HEK293 (cell line): ENCODE measurements around the gene MCTP1.

Experiments
- CTCF ChIA-PET: fragments of 350-600 bp; formaldehyde crosslinking; extraction: SDS; loops from one replicate; lab custom pipeline; 2021; ENCODE audit warnings: antibody characterized with exemption; lab: Yijun Ruan, JAX
- POLR2A ChIA-PET: fragments of 300-600 bp; formaldehyde crosslinking; extraction: SDS; loops from one replicate; lab custom pipeline; 2020; ENCODE audit warnings: antibody characterized with exemption, inconsistent platforms; lab: Yijun Ruan, JAX
- H3K27ac ChIP-seq: fragments of 200-500 bp; sonication (Bioruptor generic); 2 replicates; pipeline ENCODE4 v1.5.1; 2014; ENCODE audit warnings: low read depth, low read length, control low read depth, inconsistent platforms; ENCODE audit errors: extremely low read depth
- H3K36me3 ChIP-seq, 2 experiments: fragments of 200-500 bp in 1 of 2; sonication (Bioruptor generic) in 1 of 2; 1 replicate in 1 of 2; 2 replicates in 1 of 2; pipeline ENCODE4 v1.5.1; 2014 to 2017; ENCODE audit warnings: inconsistent platforms in 2 of 2, low read length in 2 of 2; ENCODE audit not compliant: control insufficient read depth in 2 of 2, insufficient read depth in 1 of 2
- H3K4me1 ChIP-seq: fragments of 200-500 bp; sonication (Bioruptor generic); 2 replicates; pipeline ENCODE4 v1.5.1; 2014; ENCODE audit warnings: mild to moderate bottlenecking, low read length, inconsistent platforms; ENCODE audit not compliant: control insufficient read depth, insufficient read depth
- H3K4me3 ChIP-seq: 2 replicates; pipeline ENCODE4 v1.5.1; 2011; ENCODE audit warnings: low read depth, mild to moderate bottlenecking, control low read depth, low read length, moderate library complexity
- H3K9me3 ChIP-seq: fragments of 200-500 bp; sonication (Bioruptor generic); 2 replicates; pipeline ENCODE4 v1.5.1; 2014; ENCODE audit warnings: low read depth, low read length, inconsistent platforms; ENCODE audit not compliant: control insufficient read depth, insufficient read depth
- BCL11A ChIP-seq: fragments of 450-650 bp; formaldehyde crosslinking; IDR thresholded peaks from 2 replicates; pipeline ENCODE4 v1.5.1; 2016; ENCODE audit warnings: low read depth, missing biosample characterization, missing genetic modification characterization
- FEZF1 ChIP-seq: fragments of 450-650 bp; formaldehyde crosslinking; IDR thresholded peaks from 2 replicates; pipeline ENCODE4 v1.5.1; 2016; ENCODE audit warnings: missing biosample characterization, missing genetic modification characterization
- GLIS1 ChIP-seq: fragments of 450-650 bp; formaldehyde crosslinking; IDR thresholded peaks from 2 replicates; pipeline ENCODE4 v1.5.1; 2016; ENCODE audit warnings: missing biosample characterization, missing genetic modification characterization
- ZBTB8A ChIP-seq: fragments of 450-650 bp; formaldehyde crosslinking; IDR thresholded peaks from 2 replicates; pipeline ENCODE4 v1.5.1; 2016; ENCODE audit warnings: missing biosample characterization, missing genetic modification characterization
- ZNF146 ChIP-seq: fragments of 450-650 bp; formaldehyde crosslinking; IDR thresholded peaks from 2 replicates; pipeline ENCODE4 v1.5.1; 2016; ENCODE audit warnings: missing biosample characterization, missing genetic modification characterization
- ZNF2 ChIP-seq: fragments of 450-650 bp; formaldehyde crosslinking; IDR thresholded peaks from 2 replicates; pipeline ENCODE4 v1.5.1; 2016; ENCODE audit warnings: missing biosample characterization, missing genetic modification characterization
- ZNF311 ChIP-seq: fragments of 450-650 bp; formaldehyde crosslinking; IDR thresholded peaks from 2 replicates; pipeline ENCODE4 v1.5.1; 2017; ENCODE audit warnings: missing biosample characterization, missing genetic modification characterization, borderline replicate concordance
- ZNF488 ChIP-seq: fragments of 450-650 bp; formaldehyde crosslinking; IDR thresholded peaks from 2 replicates; pipeline ENCODE4 v1.5.1; 2016; ENCODE audit warnings: missing biosample characterization, missing genetic modification characterization
- ZNF548 ChIP-seq: fragments of 450-650 bp; formaldehyde crosslinking; IDR thresholded peaks from 2 replicates; pipeline ENCODE4 v1.5.1; 2016; ENCODE audit warnings: missing biosample characterization, missing genetic modification characterization
- ZNF558 ChIP-seq: fragments of 450-650 bp; formaldehyde crosslinking; IDR thresholded peaks from 2 replicates; pipeline ENCODE4 v1.5.1; 2016; ENCODE audit warnings: missing biosample characterization, missing genetic modification characterization
- ZNF654 ChIP-seq: fragments of 450-650 bp; formaldehyde crosslinking; IDR thresholded peaks from 2 replicates; pipeline ENCODE4 v1.5.1; 2016; ENCODE audit warnings: low read depth, missing biosample characterization, missing genetic modification characterization
- TF ChIP-seq, protein P1 (sequence below): fragments of 450-650 bp; formaldehyde crosslinking; IDR thresholded peaks from 2 replicates; pipeline ENCODE4 v1.5.1; 2016; ENCODE audit warnings: missing biosample characterization, missing genetic modification characterization
- TF ChIP-seq, protein P2 (sequence below): fragments of 450-650 bp; formaldehyde crosslinking; IDR thresholded peaks from 2 replicates; pipeline ENCODE4 v1.5.1; 2016; ENCODE audit warnings: missing biosample characterization, missing genetic modification characterization
- TF ChIP-seq, protein P3 (sequence below): fragments of 450-650 bp; formaldehyde crosslinking; IDR thresholded peaks from 2 replicates; pipeline ENCODE4 v1.5.1; 2017; ENCODE audit warnings: missing biosample characterization, missing genetic modification characterization

MCTP1 gene

DNA sequence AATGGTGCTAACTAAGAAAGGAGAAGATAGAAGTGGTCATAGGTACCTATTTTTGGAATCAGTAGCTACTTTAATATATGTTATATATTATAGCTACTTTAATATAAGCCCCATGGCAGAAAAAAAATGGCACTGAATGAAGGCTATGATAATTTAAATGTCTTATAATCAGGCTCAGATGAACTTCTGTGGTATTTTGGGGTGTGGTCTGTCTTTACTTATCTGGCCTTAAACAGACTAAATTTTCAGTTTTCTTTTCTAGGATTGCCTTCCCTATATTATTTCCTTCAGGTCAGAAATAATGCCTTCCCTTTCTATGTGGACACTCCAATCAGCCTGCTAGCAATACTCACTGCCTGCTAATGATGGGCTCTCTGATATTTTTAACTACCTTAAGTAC, 374.2 kb downstream of the MCTP1 start (continued):
- TF ChIP-seq BCL11A (no peak), GLIS1 (tag by site-specific recombination) (no peak)

- TF ChIP-seq, protein P1, sequence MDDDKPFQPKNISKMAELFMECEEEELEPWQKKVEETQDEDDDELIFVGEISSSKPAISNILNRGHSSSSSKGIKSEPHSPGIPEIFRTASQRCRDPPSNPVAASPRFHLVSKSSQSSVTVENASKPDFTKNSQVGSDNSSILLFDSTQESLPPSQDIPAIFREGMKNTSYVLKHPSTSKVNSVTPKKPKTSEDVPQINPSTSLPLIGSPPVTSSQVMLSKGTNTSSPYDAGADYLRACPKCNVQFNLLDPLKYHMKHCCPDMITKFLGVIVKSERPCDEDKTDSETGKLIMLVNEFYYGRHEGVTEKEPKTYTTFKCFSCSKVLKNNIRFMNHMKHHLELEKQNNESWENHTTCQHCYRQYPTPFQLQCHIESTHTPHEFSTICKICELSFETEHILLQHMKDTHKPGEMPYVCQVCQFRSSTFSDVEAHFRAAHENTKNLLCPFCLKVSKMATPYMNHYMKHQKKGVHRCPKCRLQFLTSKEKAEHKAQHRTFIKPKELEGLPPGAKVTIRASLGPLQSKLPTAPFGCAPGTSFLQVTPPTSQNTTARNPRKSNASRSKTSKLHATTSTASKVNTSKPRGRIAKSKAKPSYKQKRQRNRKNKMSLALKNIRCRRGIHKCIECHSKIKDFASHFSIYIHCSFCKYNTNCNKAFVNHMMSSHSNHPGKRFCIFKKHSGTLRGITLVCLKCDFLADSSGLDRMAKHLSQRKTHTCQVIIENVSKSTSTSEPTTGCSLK (tag by site-specific recombination), result no peak
- TF ChIP-seq ZNF558 (no peak), ZNF146 (tag by site-specific recombination) (no peak), ZNF654 (tag by site-specific recombination) (peak; percentile 79), ZNF2 (peak; percentile 82), ZNF311 (no peak)
- TF ChIP-seq, protein P2, sequence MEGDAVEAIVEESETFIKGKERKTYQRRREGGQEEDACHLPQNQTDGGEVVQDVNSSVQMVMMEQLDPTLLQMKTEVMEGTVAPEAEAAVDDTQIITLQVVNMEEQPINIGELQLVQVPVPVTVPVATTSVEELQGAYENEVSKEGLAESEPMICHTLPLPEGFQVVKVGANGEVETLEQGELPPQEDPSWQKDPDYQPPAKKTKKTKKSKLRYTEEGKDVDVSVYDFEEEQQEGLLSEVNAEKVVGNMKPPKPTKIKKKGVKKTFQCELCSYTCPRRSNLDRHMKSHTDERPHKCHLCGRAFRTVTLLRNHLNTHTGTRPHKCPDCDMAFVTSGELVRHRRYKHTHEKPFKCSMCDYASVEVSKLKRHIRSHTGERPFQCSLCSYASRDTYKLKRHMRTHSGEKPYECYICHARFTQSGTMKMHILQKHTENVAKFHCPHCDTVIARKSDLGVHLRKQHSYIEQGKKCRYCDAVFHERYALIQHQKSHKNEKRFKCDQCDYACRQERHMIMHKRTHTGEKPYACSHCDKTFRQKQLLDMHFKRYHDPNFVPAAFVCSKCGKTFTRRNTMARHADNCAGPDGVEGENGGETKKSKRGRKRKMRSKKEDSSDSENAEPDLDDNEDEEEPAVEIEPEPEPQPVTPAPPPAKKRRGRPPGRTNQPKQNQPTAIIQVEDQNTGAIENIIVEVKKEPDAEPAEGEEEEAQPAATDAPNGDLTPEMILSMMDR (tag by site-specific recombination), result 0 out of 2 replicates have a peak, but pooled peaks have one; percentile 12
- TF ChIP-seq, all 188 proteins: peak for 3
- no peaks in the 10 kb centered on the region for H3K9me3 ChIP-seq
- CTCF ChIA-PET, result interaction anchor here (0.6 to 2.4 kb wide), 9 partner anchors 9 to 1328 kb away, joined by 3 to 8 read pairs (median 4); partner anchors contain the start of gene NR2F1-AS1
- H3K4me1 ChIP-seq, result no peaks in the 10 kb centered on the region
- no peak overlapping the region for H3K4me3 ChIP-seq
- H3K36me3 ChIP-seq, result no peaks in the 10 kb centered on the region
- no peak overlapping the region for H3K27ac ChIP-seq
- POLR2A ChIA-PET, result no interaction called here
Observed at GRCh38 chr5:94908889-94909480, 375.9 kb downstream of the MCTP1 start.

- POLR2A ChIA-PET, result no interaction called here
- Histone ChIP-seq H3K9me3 (no peaks in the 10 kb centered on the region), H3K36me3 (no peaks in the 10 kb centered on the region), H3K4me3 (no peak overlapping the region), H3K27ac (no peak overlapping the region), H3K4me1 (no peaks in the 10 kb centered on the region)
- CTCF ChIA-PET, result interaction anchor here (0.6 to 1.5 kb wide), 2 partner anchors 41 to 74 kb away, joined by 3 to 8 read pairs; no protein-coding TSS in a partner anchor
- TF ChIP-seq, protein P3, sequence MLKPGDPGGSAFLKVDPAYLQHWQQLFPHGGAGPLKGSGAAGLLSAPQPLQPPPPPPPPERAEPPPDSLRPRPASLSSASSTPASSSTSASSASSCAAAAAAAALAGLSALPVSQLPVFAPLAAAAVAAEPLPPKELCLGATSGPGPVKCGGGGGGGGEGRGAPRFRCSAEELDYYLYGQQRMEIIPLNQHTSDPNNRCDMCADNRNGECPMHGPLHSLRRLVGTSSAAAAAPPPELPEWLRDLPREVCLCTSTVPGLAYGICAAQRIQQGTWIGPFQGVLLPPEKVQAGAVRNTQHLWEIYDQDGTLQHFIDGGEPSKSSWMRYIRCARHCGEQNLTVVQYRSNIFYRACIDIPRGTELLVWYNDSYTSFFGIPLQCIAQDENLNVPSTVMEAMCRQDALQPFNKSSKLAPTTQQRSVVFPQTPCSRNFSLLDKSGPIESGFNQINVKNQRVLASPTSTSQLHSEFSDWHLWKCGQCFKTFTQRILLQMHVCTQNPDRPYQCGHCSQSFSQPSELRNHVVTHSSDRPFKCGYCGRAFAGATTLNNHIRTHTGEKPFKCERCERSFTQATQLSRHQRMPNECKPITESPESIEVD (tag by site-specific recombination), result peak; percentile 75
- TF ChIP-seq FEZF1 (tag by site-specific recombination), result 0 out of 2 replicates have a peak, but pooled peaks have one; percentile 17
- TF ChIP-seq ZBTB8A, result no peak
- TF ChIP-seq ZNF548 (tag by site-specific recombination), result no peak
- TF ChIP-seq ZNF488, result no peak
Observed at GRCh38 chr5:94906750-94907149, 378.1 kb downstream of the MCTP1 start.
